Measurements from ENCODE around the gene GNG11.

GRCh38 chr7:93913197-93913596 is 8.3 kb upstream of the GNG11 start:
- no peak for TF ChIP-seq EZH2 (IDR thresholded peaks at IDR 0.05; ENCODE audit: low read length)
- no peak for TF ChIP-seq CTCF (optimal IDR thresholded peaks at IDR 0.05 in 1 of 3, IDR thresholded peaks at IDR 0.05 in 1 of 3, conservative IDR thresholded peaks at IDR 0.05 in 1 of 3; ENCODE audit: extremely low read depth in 1 of 3, insufficient read depth in 2 of 3, low read length in 3 of 3)

All from keratinocyte (primary cell).